GM21528 (cell line): ENCODE data around the gene MGLL.

ENCODE experiments used
- ATAC-seq: cut with Tn5 transposase; IDR thresholded peaks from one replicate; pipeline ENCODE4 v1.9.1; 2021; ENCODE audit warnings: mild to moderate bottlenecking, moderate library complexity; ENCODE audit not compliant: unreplicated experiment, low FRiP score

Gene MGLL

GRCh38 chr3:127815001-127815400, 7.3 kb downstream of the MGLL start:
- ATAC-seq = no peak

DNA sequence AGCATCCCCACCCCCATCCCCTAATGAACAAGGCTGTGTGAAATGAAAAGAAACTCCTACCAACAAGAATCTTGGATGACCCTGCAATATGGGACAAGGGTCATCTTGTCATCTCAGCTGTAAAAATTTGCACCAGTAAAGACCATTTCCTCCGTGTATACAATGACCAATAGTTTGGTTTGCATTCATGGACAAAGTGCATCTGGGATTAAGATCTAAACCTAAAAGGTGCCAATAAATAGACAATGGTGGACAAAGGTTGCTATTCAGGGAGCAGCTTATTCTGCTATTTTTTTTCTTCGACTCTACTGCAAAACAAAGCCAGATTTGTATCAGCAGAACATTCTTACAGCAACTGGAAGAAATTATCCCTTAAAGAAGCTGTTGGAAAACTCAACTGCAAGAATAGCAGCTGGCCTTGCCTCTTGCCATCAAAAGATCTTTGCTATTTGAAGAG, 8.0 kb downstream of the MGLL start:
- ATAC-seq = no peak

GRCh38 chr3:127812151-127812550, 10.2 kb downstream of the MGLL start:
- ATAC-seq = no peak

- ATAC-seq = no peak
Measured at GRCh38 chr3:127811717-127812116, 10.6 kb downstream of the MGLL start.

DNA sequence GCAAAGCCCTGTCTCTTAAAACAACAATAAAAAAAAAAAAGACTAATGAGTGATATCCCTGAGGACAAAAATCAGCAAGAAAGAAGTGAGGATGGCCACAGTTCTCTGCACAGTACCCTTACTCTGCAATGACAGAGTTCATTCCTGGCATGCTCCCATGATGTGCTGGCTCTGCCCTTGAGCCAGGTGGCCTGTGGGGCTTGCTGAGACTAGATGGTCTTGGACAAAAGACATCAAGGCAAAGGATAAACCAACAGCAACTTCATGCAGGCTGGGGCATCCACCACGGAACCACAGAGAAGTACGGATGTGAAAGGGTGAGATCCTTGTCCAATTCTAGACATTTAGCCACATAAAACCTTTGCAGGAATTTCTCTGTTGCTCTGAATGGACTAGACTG, 12.7 kb downstream of the MGLL start:
- no peak for ATAC-seq

GRCh38 chr3:127809211-127809610, 13.1 kb downstream of the MGLL start:
- ATAC-seq = no peak

DNA sequence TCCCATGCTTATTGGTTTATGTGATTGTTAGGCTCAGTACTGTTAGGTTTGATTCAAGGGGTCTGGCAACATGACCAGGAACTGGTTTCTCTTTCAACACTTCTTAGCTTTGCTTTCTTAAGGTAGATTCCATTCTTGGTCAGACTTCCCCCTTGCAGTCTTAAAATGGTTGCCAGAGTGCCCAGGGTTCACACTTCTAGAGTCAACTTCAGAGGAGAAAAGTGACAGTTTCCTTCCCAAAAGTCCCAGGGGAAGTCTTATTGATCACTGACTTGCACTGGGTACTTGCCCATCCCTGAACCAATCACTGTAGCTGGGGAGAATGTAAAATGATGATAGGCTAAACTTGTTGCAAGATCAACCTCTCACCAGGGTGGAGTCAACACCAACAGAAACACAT, 14.1 kb downstream of the MGLL start:
- ATAC-seq = peak; percentile 47

GRCh38 chr3:127805026-127805753, 17.1 kb downstream of the MGLL start:
- no peak for ATAC-seq

GRCh38 chr3:127804141-127804540, 18.2 kb downstream of the MGLL start:
- ATAC-seq = no peak

GRCh38 chr3:127803619-127804018, 18.7 kb downstream of the MGLL start:
- ATAC-seq = no peak

GRCh38 chr3:127802606-127803005, 19.7 kb downstream of the MGLL start:
- no peak for ATAC-seq

DNA sequence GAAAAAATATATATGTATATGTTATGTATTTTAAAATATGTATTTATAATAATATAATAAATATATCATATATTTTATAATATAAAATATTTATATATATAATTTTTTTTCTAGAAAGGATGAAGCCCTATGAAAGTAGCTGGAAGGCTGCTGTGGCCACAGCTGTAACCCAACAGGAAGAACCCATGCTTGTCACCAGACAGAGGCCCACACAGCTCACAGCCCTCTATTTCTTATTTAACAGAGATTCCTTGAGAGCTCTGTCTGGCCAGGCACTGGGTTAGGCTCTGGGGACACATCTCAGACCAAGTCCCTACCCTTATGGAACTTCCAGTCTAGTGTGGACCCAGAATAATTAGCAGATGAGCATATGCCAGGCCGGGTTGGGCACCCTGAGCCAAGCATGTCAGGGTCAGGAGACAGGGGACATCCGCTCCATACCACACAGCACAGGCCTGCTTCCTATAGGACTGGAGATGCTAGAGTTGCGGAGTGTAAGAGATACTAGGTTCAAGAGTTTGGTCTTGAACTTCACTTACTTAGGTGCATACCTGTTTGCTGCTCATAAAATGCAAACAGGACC, 20.5 kb downstream of the MGLL start:
- no peak for ATAC-seq

DNA sequence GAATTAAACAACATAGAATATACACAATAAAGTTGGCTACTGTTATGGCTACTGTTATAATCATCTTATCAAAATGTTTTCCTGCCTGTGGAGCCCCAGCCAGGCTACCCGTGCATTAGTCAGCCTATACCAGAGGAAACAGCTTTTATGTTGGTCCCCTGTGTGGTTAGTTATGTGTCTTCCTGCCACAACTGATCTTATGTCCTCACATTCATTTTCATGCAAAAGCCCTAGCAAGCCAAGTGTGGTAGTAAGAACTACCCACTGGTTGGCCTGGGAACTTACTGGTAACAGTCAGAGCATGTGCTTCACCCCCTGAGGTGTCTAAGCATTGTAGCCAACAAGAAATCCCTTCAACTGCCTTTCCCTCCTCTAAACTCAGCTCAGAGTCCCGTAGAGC, 21.8 kb downstream of the MGLL start:
- peak; percentile 57 for ATAC-seq

DNA sequence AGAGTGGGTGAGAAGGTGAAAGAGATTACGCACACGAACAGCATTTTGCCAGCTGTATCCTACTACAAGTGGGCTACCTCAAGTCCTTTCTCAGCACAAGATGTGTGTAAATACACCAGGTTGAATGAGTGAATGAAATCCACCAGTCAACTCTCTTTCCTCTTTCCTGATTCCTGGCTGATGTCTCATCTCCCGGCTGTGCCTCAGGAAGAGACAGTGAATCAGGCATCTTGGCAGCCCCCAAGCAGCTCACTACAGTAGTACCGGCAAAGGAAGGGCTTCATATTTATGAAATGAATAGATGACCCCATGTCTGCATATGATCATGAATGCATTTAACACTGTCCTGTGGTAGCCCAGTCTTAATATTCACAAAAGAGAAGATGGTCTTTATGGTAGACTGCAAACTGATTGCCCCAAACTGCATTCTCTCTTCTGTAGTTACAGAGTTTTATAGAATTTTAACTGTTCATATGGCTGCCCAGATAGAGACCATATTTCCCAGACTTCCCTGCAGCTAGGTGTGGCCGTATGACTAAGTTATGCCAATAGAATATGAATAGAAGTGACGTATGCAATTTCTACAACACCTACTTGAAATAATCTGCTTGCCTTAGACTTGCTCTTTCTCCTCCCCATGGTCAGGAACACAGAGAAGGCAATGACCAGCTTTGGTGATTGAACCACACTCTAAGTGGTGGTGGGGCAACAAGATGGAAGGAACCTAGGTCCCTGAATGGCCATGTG, 22.7 kb downstream of the MGLL start:
- no peak for ATAC-seq

GRCh38 chr3:127798716-127799115, 23.6 kb downstream of the MGLL start:
- ATAC-seq = no peak

GRCh38 chr3:127796831-127797150, 25.5 kb downstream of the MGLL start:
- no peak for ATAC-seq

GRCh38 chr3:127796045-127796830, 26.1 kb downstream of the MGLL start:
- no peak for ATAC-seq

DNA sequence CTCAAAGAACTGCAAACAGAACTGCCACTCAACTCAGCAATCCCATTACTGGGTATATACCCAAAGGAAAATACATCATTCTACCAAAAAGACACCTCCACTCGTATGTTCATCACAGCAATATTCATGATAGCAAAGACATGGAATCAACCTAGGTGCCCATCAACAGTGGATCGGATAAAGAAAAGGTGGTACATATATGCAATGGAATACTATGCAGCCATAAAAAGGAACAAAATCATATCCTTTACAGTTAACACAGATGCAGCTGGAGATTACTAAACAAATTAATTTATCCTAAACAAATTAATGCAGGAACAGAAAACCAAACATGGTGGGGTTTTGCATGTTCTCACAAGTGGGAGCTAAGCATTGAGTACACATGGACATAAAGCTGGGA, 27.3 kb downstream of the MGLL start:
- ATAC-seq = no peak

GRCh38 chr3:127794402-127794801, 27.9 kb downstream of the MGLL start:
- no peak for ATAC-seq

DNA sequence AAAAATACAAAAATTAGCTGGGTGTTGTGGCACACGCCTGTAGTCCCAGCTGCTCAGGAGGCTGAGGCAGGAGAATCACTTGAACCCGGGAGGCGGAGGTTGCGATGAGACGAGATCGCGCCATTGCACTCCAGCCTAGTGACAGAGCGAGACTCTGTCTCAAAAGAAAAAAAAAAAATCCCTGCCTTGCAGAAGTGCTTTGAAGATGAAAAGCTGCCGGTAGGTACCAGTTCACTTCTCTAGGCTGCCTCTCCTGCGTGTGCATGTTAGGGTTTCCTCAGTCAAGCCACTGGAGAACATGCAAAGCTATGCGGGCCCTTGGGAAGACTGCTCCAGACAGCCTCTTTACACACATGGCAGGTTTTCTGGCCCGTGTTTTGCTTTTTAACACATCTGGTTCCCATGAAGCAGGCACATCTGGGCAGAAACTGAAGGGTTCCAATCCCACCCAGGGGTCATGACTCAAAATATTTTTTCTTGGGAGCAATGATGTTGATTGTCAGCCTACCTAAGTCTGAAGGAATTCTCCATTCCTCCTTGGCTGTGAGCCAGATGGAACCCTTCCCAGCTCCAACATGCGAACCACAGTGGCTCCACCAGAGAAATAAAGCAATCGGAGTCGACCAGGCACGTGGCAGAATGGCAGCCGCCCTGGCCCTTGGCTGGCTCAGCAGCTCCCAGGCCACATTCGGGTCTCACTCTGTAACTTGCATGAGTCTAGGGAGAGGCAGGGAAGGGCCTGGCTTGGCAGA, 29.6 kb downstream of the MGLL start:
- no peak for ATAC-seq
